Amniotic epithelial cell (primary cell): Measurements from ENCODE around the gene DCLRE1A.

ENCODE experiments used
- DNase-seq: peaks from one replicate; pipeline ENCODE4 v3.0.0-alpha.2; 2010; ENCODE audit warnings: low read depth

DCLRE1A gene

GRCh38 chr10:113854013-113854760 is at the start of gene DCLRE1A, which contains the start of gene NHLRC2:
Gene DCLRE1A (minus strand): TSS chr10:113854082. CDS start chr10:113853182, 900 bp downstream.
Gene NHLRC2 (plus strand): TSS chr10:113854661. CDS start chr10:113854873, 212 bp downstream.
- peak; percentile 74 for DNase-seq

GRCh38 chr10:113899952-113900598 is 46.2 kb upstream of the DCLRE1A start:
- DNase-seq: peak; percentile 10

GRCh38 chr10:113897693-113898618 is 44.1 kb upstream of the DCLRE1A start:
- DNase-seq: peak; percentile 44

GRCh38 chr10:113895018-113895417 is 41.1 kb upstream of the DCLRE1A start:
- DNase-seq: peak; percentile 79

GRCh38 chr10:113894581-113894980 is 40.7 kb upstream of the DCLRE1A start:
- no peak for DNase-seq

GRCh38 chr10:113893570-113893969 is 39.7 kb upstream of the DCLRE1A start:
- no peak for DNase-seq

GRCh38 chr10:113891476-113891875 is 37.6 kb upstream of the DCLRE1A start:
- DNase-seq: no peak

GRCh38 chr10:113890769-113891168 is 36.9 kb upstream of the DCLRE1A start:
- peak; percentile 33 for DNase-seq

- DNase-seq: no peak
These were observed 36.0 kb upstream of the DCLRE1A start for GRCh38 chr10:113889911-113890310.

GRCh38 chr10:113882240-113882639 is 28.4 kb upstream of the DCLRE1A start:
- DNase-seq: no peak

- DNase-seq: peak; percentile 25
These were observed 26.4 kb upstream of the DCLRE1A start for GRCh38 chr10:113880236-113880635.

- no peak for DNase-seq
These were observed 25.8 kb upstream of the DCLRE1A start for GRCh38 chr10:113879691-113880090.

- DNase-seq: no peak
These were observed 22.6 kb upstream of the DCLRE1A start for GRCh38 chr10:113876461-113876860.

- DNase-seq: no peak
These were observed 21.3 kb upstream of the DCLRE1A start for GRCh38 chr10:113875212-113875611.

GRCh38 chr10:113872139-113873030 is 18.5 kb upstream of the DCLRE1A start:
- peak; percentile 29 for DNase-seq

- no peak for DNase-seq
These were observed 15.9 kb upstream of the DCLRE1A start for GRCh38 chr10:113869789-113870188.

GRCh38 chr10:113867904-113868303 is 14.0 kb upstream of the DCLRE1A start:
- DNase-seq: no peak

- no peak for DNase-seq
These were observed 12.9 kb upstream of the DCLRE1A start for GRCh38 chr10:113866551-113867394.

- DNase-seq: no peak
These were observed 12.0 kb upstream of the DCLRE1A start for GRCh38 chr10:113865901-113866300.

- no peak for DNase-seq
These were observed 5.4 kb upstream of the DCLRE1A start for GRCh38 chr10:113859261-113859660.
